SH-SY5Y (cell line): ENCODE data around the gene FBXL17.

Source experiments
- GATA2 ChIP-seq: IDR thresholded peaks from 2 replicates; pipeline ENCODE4 v1.6.1; 2011; ENCODE audit warnings: mild to moderate bottlenecking, low read depth, low read length
- GATA3 ChIP-seq: IDR thresholded peaks from 2 replicates; pipeline ENCODE4 v1.6.1; 2011; ENCODE audit warnings: low read depth, mild to moderate bottlenecking, low read length, moderate library complexity

DNA sequence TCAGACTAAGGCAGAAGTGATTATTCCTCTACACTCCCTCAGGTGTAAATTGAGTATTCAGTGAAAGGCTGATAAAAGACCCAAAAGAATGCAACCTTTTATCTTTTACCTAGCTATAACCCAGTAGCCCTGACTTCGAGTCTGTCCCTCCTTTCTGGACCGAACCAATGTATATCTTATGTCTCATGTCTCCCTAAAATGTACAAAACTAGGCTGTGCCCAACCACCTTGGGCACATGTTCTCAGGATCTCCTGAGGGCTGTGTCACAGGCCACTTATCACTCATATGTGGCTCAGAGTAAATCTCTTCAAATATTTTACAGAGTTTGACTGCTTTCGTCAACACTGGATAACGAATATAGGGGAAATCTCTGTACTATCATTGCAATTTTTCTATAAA lies 12.7 kb downstream of the FBXL17 start:
- TF ChIP-seq GATA2 (no peak), GATA3 (no peak)
